Rectal smooth muscle tissue (tissue), 1 donor: Measurements from ENCODE around the gene LARGE1.

Source experiments
- H3K27ac ChIP-seq: one replicate; pipeline ENCODE4 v1.7.0; 2013; ENCODE audit warnings: low read depth, low read length, inconsistent platforms
- H3K27me3 ChIP-seq: one replicate; pipeline ENCODE4 v1.7.0; 2013; ENCODE audit warnings: low read length; ENCODE audit not compliant: control insufficient read depth, insufficient read depth
- H3K36me3 ChIP-seq: one replicate; pipeline ENCODE4 v1.7.0; 2013; ENCODE audit warnings: low read length; ENCODE audit not compliant: control insufficient read depth, insufficient read depth
- H3K4me1 ChIP-seq: one replicate; pipeline ENCODE4 v1.7.0; 2013; ENCODE audit warnings: low read length; ENCODE audit not compliant: control insufficient read depth, insufficient read depth
- H3K4me3 ChIP-seq: one replicate; pipeline ENCODE4 v1.7.0; 2013; ENCODE audit warnings: low read length
- H3K9ac ChIP-seq: one replicate; pipeline ENCODE4 v1.7.0; 2013; ENCODE audit warnings: low read length

LARGE1 gene

DNA sequence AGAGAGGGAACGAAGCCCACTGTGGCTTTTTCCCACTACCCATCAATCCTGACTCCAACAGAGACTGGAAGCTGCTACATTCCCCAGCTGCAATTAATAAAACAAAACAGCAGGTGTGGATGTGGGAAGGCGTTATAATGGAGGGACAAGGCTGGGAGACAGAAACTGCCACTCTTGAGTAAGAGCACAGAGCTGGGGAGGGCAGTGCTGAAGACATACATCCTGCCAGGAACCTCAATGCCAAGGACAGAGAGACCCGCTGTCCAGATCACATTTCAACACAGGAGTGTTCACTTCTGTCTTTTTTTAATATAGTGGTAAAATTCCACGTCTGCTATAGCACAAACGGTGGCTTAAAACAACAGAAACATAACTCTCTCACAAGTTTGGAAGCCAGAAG is 94.5 kb downstream of the LARGE1 start:
- H3K4me1 ChIP-seq, result peaks cover 12% of the 10 kb centered on the region
- H3K9ac ChIP-seq, result no peak overlapping the region
- no peak overlapping the region for H3K4me3 ChIP-seq
- H3K27me3 ChIP-seq, result no peaks in the 10 kb centered on the region
- no peak overlapping the region for H3K27ac ChIP-seq
- no peaks in the 10 kb centered on the region for H3K36me3 ChIP-seq

DNA sequence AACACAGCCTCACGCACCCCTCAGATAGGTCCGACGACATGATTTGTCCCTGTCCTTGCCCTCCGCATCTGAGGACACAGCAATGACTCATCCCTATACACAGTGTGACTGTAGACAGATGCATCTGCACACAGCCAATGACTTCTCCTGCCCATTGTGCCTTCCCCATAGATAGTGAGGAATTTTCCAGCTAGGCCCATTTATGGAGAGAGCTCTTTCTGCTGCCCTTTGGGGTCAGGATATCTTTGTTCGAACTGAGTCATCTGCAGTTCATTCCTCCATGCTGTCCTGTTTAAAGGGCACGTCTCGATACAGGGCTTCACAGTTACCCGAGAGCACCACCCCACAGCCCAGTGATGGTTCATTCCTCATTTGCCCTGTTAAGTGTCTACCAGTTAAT is 96.7 kb downstream of the LARGE1 start:
- H3K4me1 ChIP-seq, result peaks cover 9% of the 10 kb centered on the region
- H3K9ac ChIP-seq, result no peak overlapping the region
- H3K27ac ChIP-seq, result no peak overlapping the region
- H3K4me3 ChIP-seq, result no peak overlapping the region
- no peaks in the 10 kb centered on the region for H3K36me3 ChIP-seq
- H3K27me3 ChIP-seq, result no peaks in the 10 kb centered on the region

DNA sequence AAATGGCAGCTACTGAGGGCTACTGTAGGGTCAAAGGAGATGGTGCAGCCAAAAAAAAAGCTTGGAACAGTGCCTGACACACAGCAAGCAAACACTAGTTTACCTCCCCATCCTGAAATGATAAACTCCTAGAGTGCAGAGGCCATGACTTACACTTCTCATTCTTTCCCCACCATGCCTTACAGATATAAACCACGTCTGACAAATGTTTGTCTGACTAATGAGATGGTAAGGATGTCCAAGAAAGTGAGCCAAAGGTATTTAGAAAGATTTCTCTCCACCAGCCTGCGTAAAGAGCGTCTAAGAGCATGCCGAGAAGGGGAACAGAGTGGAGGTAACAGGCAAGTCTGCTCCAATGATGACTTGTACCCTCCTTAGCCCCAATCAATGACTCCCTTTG is 99.0 kb downstream of the LARGE1 start:
- Histone ChIP-seq H3K36me3 (no peaks in the 10 kb centered on the region), H3K4me3 (no peak overlapping the region), H3K27me3 (no peaks in the 10 kb centered on the region), H3K27ac (no peak overlapping the region), H3K9ac (no peak overlapping the region), H3K4me1 (peaks cover 9% of the 10 kb centered on the region)

DNA sequence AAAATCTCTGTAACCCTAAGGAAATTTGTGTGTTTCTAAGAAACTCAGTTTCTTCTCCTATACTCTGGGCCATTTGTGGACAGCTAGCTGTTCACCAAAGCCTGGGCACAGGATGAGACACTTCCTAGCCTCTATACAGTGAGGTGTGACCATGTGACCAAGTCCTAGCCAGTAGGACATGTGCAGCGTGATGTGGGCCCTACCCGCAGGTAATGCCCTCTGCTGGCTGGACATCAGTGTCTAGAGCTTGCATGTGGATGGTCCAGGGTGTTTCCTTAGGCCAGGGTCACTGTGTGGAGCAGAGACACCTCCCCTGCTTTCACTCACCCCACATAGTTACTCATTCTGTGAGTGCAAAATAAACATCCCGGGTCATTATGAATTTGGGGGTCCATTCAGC is 100.5 kb downstream of the LARGE1 start:
- Histone ChIP-seq H3K4me3 (no peak overlapping the region), H3K36me3 (no peaks in the 10 kb centered on the region), H3K27me3 (no peaks in the 10 kb centered on the region), H3K4me1 (peaks cover 6% of the 10 kb centered on the region), H3K27ac (no peak overlapping the region), H3K9ac (no peak overlapping the region)

DNA sequence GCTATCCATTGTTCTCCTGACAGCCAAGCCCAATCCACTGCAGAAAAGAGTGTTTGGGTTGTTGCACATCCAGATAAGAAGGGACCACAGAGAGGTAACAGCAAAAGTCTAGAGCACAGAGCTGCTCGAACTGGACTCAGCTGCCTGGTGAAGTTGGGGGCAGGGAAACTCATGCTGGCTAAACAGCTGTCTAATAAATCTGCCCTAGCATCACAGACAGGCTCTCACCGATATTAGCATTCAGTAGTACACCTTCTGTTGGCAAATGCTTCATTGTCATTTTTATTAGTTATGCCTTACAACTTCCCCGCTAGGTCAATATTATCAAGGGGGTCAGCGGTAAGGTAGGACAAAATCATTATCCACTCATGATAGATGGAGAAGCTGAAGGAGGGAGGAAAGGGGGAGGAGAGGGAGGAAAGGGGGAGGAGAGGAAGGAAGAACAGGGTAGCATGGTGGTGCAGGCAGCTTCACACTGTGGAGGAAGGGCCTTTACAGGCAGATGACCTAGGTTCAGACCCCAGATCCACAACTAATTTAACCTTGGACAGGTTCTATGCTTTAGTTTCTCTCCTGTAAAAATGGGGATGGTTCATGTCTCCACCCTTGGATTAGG is 102.7 kb downstream of the LARGE1 start:
- Histone ChIP-seq H3K9ac (no peak overlapping the region), H3K27ac (no peak overlapping the region), H3K4me3 (no peak overlapping the region), H3K36me3 (no peaks in the 10 kb centered on the region), H3K4me1 (peaks cover 4% of the 10 kb centered on the region), H3K27me3 (no peaks in the 10 kb centered on the region)

DNA sequence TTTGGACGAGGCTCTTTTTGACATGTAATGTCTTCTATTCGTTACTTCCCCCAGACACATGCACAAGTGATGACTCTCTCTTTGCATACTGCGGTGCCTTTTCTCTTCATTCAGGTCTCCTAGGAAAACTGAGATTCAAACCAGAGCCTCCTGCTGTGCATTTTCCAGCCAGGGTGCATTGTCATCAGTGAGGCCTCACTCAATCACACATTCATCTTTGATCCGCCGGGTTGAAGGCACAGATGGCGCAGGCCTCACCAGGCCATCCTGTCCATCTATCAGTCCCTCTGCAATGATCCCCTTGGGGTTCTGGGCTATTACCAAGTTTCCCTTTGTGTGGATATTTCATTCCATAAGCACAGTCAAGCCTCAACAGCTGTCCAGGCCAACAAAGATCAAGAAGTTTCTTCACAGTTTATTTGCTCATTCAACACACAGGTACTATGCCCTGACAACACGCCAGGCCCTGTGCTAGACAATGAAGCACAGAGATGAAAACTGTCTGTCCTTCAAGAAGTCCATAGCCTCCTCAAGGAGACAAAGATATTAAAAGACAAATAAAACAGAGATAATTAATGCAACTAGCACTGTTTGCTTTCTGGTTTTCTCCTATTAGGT is 107.8 kb downstream of the LARGE1 start:
- Histone ChIP-seq H3K27ac (peak overlapping the region; percentile 82), H3K4me1 (peaks cover 18% of the 10 kb centered on the region), H3K36me3 (no peaks in the 10 kb centered on the region), H3K4me3 (no peak overlapping the region), H3K9ac (no peak overlapping the region), H3K27me3 (no peaks in the 10 kb centered on the region)

DNA sequence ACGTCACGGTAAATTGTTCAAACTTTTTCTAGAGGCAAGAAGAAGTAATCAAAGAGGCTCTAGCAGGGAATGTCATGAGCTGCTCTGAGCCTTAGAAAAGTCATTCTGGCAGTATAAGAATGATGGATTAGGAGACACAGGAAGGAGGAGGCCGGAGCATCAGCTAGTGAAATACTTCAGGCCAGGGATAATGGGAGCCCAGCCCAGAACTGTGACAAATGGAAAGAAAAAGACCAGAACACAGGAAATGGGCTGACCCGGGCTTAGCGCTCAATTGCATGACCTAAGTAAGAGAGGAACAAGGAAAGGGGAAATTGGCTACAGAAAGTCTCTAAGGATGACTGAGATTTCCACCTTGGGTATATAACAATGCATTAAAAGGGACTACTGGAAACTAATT is 108.6 kb downstream of the LARGE1 start:
- Histone ChIP-seq H3K27me3 (no peaks in the 10 kb centered on the region), H3K36me3 (no peaks in the 10 kb centered on the region), H3K4me1 (peaks cover 24% of the 10 kb centered on the region), H3K4me3 (no peak overlapping the region), H3K9ac (no peak overlapping the region), H3K27ac (peak overlapping the region; percentile 82)

DNA sequence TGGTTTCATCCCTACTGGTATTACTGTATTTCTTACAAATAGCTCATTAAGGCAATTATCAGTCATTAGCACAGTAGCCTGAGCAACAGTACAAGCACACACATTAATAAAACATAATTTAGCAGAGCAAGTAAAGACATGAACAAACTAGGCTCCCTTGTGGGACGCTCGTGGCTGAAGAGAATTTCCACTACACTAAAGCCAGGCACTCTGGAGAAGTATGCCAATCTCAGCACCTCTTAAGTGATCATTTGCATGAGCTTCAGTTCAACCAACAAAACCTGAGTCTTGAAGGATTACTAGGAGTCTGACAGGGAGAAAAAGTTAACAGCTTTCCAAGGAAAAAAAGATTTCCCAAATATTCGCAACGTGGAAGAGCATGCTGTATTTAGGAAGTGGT is 109.1 kb downstream of the LARGE1 start:
- peak overlapping the region; percentile 82 for H3K27ac ChIP-seq
- H3K9ac ChIP-seq, result no peak overlapping the region
- H3K36me3 ChIP-seq, result no peaks in the 10 kb centered on the region
- peaks cover 27% of the 10 kb centered on the region for H3K4me1 ChIP-seq
- no peaks in the 10 kb centered on the region for H3K27me3 ChIP-seq
- no peak overlapping the region for H3K4me3 ChIP-seq

DNA sequence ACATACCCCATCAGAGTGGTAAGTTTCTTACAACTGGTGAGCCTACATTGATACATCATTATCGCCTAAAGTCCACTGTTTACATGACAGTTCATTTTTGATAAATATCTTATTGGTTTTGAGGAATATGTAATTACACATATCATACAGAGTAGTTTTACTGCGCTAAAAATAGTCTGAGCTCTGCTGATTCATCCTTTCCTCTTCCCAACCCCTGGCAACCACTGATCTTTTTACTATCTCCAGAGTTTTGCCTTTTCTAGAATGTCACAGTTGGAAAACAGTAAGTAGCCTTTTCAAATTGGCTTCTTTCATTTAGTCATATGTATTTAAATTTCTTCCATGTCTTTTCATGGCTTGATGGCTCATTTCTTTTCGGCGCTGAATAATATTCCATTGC is 112.8 kb downstream of the LARGE1 start:
- Histone ChIP-seq H3K4me1 (peaks cover 47% of the 10 kb centered on the region), H3K27me3 (no peaks in the 10 kb centered on the region), H3K36me3 (no peaks in the 10 kb centered on the region), H3K9ac (no peak overlapping the region), H3K4me3 (no peak overlapping the region), H3K27ac (no peak overlapping the region)

DNA sequence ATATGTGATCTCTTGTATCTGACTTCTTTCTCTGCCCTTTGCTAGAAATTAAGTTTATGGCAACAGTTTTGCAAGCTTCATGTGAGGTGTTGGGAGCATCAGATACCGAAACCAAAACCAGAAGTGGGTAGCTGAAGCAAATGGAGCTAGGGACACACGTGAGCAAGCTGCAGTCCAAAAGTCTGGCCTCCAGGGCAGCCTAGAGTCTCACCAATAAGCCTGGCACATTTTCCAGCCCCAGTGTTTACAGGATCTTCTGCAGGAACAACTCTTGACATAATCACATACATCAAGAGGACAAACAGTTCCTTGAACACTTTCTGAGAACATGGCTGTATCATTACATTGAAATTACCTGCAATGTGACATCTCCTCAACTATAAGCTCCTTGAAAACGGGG is 114.1 kb downstream of the LARGE1 start:
- Histone ChIP-seq H3K36me3 (no peaks in the 10 kb centered on the region), H3K27ac (peak overlapping the region; percentile 38), H3K9ac (no peak overlapping the region), H3K27me3 (no peaks in the 10 kb centered on the region), H3K4me3 (no peak overlapping the region), H3K4me1 (peaks cover 35% of the 10 kb centered on the region)

DNA sequence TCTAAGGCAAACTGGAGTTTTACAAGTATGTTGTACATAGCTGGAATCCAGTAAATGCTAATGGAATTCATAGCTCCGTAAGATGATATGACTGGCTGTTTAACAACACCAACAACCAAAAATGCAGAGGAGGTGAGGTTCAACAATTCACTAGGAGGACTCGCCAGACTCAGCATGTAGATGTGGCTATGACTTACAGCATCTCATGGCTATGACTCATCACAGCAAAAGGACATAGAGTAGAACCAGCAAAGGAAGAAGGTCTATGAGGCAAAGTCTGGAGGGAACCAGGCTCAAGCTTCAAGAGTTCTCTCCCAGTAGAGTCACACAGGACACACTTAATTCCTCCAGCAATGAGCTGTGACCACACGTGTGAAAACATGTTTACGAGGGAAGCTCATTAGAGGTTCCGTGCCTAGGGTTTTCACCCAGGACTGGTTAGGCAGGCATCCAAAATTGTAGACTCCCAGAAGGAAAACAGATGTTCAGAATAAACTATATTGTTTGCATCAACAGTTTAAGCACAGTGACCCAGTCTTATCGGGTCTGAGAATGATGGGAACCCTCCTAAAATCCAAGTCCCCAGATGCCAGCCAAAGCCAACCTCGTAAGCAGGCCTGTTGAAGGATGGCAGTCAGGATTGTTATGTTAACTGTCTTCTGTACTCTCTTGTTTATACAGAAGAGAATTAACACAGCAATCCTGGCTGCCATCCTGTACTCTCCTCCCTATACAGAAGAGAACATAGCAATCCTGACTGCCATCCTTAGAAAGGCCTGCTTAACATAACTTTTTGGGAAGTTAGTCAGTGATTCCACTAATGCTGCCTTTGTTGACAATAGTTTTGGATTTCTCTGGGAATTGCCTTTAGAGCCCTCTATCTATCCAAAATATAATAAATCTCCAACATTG is 116.6 kb downstream of the LARGE1 start:
- Histone ChIP-seq H3K4me1 (peaks cover 31% of the 10 kb centered on the region), H3K9ac (no peak overlapping the region), H3K4me3 (no peak overlapping the region), H3K27ac (peak overlapping the region; percentile 72), H3K36me3 (no peaks in the 10 kb centered on the region), H3K27me3 (no peaks in the 10 kb centered on the region)

DNA sequence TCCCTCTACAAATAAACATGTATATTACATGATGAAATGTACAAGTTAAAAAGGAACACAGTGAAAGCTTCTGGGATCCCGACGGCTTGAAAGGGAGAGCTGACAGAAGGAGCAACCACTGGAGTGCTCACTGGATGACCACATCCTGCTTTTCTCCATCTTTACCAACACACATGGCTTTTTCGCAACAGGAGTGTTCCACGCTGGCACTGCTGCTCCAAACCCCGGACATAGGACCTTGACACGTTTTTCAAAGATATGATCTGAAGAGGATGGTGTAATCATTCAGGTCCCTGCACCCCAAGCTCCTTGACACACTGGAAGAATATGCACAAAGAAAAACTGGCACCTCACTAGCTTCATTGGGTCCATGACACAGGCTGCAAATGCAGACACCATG is 121.9 kb downstream of the LARGE1 start:
- H3K27ac ChIP-seq, result no peak overlapping the region
- no peak overlapping the region for H3K4me3 ChIP-seq
- H3K27me3 ChIP-seq, result no peaks in the 10 kb centered on the region
- no peaks in the 10 kb centered on the region for H3K36me3 ChIP-seq
- H3K4me1 ChIP-seq, result peaks cover 11% of the 10 kb centered on the region
- no peak overlapping the region for H3K9ac ChIP-seq
